ENCODE data around the gene LPCAT2.
"Not testable (repeated sequence)": the region's sequence is repeated elsewhere in the genome, so short reads cannot be mapped to it uniquely, and the experiment has no call there.

Gene LPCAT2

DNA sequence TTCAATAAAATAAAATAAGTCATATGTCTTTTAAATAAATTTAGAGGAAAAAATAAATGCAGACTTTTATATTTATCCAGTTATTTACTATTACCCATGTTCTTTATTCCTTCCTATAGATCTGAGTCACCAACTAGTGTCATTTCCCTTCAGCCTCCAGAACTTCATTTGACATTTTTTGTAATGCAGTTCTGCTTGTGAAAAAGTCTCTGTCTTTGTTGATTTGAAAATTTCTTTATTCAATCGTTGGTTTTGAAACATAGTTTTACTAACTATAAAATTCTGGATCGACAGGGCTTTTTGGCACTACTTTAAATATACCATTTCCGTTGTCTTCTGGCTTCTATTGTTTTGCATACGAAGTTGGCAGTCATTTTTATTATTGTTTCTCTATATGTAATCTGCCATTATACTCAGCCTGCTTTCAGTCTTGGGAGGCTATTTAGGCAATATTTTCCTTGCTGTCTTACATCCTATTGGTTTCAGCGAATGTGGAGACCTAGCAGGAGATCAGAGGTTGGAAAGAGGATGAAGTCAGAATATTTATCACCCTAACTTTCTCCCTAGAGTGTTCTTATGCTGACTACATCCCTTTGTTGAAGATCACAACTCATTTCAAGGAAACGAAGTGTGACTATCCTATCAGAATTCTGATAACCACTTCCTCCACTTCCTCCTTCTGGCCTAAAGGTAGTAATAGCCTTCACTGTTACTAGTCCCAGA, 104.9 kb downstream of the LPCAT2 start:
- DNase-seq, result no peak

DNA sequence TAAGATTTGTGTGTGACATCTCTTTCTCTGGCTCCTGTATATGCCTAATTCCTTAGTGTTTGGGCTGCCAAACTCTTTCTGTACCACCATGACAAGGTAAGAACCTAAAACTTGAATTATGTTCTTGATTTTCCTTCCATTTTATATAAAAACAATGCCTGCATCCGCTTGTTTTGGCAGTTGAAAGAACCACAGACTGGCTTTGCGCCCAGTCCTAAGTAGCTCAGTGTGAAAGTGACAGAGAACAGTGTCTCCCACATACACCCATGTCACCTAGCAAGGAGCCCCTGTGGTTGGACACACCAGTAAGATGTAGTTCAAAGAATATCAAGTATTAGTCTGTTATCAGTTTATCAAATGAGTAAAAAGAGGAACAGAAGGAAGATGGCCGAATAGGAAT, 106.2 kb downstream of the LPCAT2 start:
- no peak for DNase-seq

DNA sequence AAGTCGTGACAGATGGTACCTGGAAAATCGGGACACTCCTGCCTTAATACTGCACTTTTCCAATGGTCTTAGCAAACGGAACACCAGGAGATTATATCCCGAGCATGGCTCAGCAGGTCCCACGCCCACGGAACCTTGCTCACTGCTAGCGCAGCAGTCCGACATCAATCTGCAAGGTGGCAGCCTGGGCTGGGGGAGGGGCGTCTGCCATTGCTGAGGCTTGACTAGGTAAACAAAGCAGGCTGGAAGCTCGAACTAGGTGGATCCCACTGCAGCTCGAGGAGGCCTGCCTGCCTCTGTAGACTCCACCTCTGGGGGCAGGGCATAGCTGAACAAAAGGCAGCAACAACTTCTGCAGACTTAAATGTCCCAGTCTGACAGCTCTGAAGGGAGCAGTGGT, 106.8 kb downstream of the LPCAT2 start:
- DNase-seq, result not testable (repeated sequence)

DNA sequence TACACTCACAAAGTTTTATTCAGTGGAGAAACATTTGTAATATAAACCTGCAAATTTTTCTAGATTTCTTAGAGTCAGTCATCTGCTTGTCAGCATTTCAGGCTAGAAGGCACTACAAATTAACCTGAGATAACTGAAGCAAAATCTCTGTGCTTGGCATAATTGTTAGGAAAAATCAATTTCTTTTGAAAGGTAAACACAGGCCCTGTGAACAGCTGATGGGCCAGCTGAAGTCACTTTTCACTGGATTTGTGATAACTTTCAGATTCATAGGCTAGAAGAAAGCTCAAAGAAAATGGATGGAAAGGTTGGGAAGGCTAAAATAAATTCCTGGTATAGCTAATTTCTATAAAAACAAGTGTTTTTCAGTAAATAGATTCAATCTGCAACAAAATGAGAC, 112.9 kb downstream of the LPCAT2 start:
- DNase-seq, result no peak

DNA sequence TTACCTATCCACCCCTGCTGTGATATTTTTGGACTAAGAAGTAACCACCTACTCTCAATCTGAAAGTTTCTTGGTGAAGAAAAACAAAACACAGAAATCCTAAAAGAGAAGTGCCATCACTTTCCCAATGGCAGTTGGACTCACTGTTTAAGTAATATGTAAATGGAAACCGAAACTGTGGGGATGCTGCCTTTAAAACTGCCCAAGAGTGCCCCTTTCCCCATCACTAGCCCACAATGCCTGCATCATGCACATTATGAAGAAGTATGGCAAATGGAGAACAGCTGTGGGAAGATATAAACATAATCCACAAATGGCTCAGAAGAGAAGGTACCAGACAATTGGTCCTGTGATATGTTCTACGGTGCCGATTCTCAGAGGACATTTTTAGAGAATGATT, 113.4 kb downstream of the LPCAT2 start:
- DNase-seq, result no peak

DNA sequence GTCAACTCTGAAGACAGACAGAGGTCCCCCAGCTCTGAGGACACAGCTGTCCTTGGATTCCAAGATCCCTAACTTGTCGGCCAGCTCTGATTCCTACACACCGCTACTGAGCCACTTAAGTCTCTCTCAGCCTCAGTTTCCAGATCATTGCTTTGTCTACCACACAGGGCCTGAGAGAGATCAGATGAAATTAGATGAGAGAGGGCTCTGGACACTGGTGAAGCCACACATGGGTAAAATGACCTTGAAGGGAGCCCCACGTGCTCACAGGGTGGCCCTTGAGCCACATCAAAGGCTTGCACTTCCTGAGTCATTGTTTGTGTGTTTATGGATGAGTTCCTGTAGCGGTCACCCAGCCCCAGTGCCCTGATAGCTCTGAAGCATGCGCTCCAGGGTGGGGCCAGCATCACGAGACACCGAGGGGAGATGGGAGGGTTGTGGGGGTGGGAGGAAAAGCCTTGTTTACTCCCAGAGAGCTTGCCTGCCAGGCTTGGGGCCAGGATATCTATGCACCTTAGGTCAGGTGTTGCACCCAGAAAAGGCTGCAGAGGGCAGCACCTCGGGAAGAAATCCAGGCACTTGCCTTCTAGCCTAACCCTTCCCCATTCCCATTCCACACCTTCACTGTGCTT, 114.2 kb downstream of the LPCAT2 start:
- peak; percentile 2 for DNase-seq

DNA sequence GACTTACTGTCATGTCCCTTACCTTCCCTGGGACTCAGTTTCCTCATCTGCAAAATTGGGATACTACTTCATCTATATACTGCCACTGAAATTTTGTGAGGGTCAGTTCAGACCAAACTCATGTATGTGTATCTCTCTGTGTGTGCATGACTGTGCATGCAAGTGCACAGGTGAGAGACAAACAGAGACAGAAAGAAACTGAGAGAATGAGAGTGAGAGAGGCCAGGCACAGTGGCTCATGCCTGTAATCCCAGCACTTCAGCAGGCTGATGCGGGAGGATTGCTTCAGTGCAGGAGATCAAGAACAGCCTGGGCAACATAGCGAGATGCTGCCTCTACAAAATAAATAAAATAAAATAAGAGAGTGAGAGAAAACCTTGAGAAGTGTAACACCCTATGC, 114.8 kb downstream of the LPCAT2 start:
- DNase-seq, result no peak

DNA sequence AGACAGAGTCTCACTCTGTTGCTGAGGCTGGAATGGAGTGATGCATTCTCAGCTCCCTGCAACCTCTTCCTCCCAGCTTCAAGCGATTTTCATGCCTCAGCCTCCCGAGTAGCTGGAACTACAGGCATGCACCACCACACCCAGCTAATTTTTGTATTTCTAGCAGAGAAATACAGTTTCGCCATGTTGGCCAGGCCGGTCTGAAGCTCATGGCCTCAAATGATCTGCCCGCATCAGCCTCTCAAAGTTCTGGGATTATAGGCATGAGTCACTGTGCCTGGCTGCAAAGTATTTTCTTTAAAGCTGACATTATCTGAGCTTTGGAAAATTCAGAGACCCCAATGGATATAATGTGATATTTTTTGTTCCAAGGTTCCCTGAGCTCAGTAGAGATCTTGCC, 115.8 kb downstream of the LPCAT2 start:
- DNase-seq, result no peak

DNA sequence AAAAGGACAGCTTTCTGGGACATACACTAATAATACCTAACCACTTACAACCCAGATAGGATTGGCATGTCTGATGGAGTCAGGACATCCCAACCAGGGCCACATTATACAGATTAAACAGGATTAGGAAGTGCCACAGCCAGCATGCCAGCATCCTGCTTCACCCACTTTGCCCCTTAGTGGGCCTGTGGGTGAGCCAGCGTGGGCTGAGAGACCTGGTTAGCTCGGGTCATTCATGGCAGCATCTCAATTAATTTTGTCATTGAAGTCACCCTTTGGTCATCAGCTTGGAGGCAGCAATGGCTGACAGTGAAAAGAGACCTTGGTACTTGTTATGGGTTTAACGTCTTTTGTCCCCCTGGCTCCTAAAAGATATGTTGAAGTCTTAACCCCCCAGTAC, 117.0 kb downstream of the LPCAT2 start:
- no peak for DNase-seq

DNA sequence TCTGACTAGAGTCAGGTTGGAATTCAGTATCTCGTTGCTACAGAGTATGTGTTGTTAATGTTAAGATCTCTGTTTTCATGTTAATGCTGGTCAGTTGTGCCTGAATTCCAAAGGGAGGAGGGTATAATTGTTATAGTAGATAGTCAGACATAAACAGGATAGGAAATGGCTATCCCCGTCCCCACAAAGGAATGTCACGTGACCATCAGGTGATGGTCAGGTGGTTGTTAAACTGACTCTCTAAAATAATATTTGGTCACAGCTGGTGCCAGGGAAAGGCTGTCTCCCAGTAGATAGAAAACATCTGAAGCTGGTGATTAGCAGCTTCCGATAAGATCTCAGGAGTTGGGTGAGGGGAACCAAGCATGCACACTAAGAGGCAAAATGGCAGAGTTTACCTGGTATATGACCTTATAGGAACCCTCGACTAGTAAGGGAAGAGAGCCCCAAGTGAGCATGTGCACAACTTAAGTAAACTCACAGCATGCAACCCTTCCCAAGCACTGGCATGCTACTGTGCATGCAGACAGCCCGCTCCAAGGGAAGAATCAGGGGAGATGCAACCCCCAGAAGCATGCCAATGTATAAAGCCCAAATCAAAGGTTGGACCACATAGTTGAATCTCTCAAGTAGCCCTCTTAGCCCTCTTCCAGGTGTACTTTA, 119.6 kb downstream of the LPCAT2 start:
- no peak for DNase-seq

DNA sequence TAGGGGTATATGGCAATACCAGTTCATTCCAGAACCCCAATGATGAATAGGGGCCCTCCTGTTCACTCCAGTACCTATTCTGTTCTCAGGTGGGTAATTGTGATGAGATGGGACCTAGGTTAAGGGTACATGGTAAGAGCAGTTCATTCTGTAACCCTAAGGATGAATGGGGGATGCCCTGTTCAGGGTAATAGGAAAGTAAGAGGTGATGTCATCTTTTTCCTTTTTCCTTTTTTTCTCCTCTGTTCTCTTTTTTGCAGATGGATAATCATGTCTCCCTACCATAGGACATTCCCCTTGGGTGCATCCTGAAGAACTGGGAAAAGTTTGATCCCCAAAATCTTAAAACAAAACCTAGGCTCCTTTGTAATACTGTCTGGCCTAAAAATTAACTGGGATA, 121.9 kb downstream of the LPCAT2 start:
- DNase-seq, result no peak

DNA sequence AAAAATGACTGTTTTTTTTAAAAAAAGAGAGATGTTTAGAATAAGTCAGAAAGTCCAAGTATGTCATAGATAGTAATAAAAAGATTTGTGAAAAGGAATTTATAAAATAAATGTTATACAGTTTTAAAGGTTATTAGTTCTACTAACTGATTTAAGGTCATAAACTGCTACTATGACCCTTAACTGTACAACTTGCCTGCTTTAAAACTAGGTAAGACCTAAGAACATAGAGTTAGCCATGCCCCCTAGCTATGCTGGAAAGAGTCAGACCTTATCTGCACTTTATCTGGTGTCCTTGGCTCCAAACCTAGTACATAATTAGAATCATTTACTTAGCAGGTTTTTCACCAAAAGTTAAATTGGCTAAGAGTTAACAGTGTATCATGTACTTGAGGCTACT, 123.4 kb downstream of the LPCAT2 start:
- no peak for DNase-seq

DNA sequence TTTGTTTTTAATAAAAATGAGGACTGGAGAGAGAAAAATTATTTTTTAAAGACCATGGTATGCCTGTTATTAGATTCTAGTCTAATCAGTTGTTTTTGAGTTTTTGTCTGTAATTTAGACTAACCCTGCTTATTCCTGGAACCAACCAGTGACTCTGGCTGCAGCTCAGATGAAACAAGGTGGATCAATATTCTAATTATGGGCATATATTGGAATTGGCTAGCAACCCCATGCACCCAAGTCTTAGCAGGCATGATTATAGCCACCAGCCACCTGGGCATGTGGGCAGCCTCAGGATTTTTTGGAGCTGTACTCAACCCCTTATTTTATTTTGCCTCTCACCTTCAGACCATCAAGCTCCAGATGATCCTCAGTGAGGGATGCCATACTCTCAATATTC, 125.3 kb downstream of the LPCAT2 start:
- no peak for DNase-seq
